NT2/D1 (cell line): ENCODE results near the gene SAT1.

Experiments
- SUZ12 ChIP-seq: IDR thresholded peaks from 2 replicates; pipeline ENCODE4 v1.6.1; 2011; ENCODE audit not compliant: insufficient read length, insufficient read depth; ENCODE audit errors: extremely low read depth
- YY1 ChIP-seq: IDR thresholded peaks from 2 replicates; pipeline ENCODE4 v1.6.1; 2011; ENCODE audit not compliant: insufficient read length, insufficient read depth
- ZNF274 ChIP-seq: IDR thresholded peaks from 2 replicates; pipeline ENCODE4 v1.6.1; 2011; ENCODE audit warnings: mild to moderate bottlenecking, low read depth, low read length

DNA sequence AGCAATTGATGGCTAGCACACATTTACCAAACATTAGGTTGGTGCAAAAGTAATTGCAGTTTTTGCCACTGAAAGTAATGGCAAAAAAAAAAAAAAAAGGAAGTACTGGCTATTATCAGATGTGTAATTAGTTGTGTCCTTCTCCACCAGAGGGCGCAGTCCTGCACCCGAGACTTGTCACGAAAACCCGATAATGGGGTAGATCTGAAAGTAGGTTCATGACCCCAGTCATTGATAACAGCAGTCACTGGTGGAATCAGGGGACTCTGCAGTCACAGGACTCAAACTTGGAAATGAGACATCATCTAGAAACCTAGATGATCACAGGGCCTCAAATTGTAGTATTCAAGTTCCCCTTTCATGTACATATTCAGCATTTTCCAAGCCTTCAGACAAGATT lies 26.8 kb upstream of the SAT1 start:
- no peak for TF ChIP-seq ZNF274
- no peak for TF ChIP-seq YY1
- TF ChIP-seq SUZ12 = no peak
